Measurements from ENCODE around the gene SPATA6.
"Not testable (repeated sequence)": the region's sequence is repeated elsewhere in the genome, so short reads cannot be mapped to it uniquely, and the experiment has no call there.

Gene SPATA6

DNA sequence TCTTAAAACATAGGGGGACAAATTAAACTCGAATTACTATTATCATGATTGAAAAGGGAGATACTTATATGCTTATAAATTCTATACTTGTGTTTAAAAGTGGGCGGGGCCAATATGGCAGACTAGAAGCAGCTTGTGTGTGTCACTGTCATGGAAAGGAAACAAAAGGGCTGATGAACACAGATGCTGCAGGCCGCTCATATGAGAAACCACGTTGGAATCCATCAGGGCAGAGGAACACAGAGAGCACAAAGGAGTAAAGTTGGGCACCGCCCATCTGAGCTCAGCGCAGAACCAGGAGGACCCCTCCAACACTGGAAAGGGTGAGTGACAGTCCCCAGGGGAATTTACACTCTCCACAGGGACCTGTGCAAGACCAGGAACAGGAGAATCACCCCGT lies 142.5 kb downstream of the SPATA6 start:
- TF ChIP-seq, protein P1, sequence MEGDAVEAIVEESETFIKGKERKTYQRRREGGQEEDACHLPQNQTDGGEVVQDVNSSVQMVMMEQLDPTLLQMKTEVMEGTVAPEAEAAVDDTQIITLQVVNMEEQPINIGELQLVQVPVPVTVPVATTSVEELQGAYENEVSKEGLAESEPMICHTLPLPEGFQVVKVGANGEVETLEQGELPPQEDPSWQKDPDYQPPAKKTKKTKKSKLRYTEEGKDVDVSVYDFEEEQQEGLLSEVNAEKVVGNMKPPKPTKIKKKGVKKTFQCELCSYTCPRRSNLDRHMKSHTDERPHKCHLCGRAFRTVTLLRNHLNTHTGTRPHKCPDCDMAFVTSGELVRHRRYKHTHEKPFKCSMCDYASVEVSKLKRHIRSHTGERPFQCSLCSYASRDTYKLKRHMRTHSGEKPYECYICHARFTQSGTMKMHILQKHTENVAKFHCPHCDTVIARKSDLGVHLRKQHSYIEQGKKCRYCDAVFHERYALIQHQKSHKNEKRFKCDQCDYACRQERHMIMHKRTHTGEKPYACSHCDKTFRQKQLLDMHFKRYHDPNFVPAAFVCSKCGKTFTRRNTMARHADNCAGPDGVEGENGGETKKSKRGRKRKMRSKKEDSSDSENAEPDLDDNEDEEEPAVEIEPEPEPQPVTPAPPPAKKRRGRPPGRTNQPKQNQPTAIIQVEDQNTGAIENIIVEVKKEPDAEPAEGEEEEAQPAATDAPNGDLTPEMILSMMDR (IDR thresholded peaks at IDR 0.05; ENCODE audit: extremely low read depth, insufficient read depth, missing control alignments), result no peak
- DNase-seq (ENCODE audit: low spot score), result no peak
- in situ Hi-C loops (cut with MboI; ENCODE audit: low pct_unique_long_range_greater_than_20kb, low sequenced_read_pairs, unreplicated experiment), result no loop called here

DNA sequence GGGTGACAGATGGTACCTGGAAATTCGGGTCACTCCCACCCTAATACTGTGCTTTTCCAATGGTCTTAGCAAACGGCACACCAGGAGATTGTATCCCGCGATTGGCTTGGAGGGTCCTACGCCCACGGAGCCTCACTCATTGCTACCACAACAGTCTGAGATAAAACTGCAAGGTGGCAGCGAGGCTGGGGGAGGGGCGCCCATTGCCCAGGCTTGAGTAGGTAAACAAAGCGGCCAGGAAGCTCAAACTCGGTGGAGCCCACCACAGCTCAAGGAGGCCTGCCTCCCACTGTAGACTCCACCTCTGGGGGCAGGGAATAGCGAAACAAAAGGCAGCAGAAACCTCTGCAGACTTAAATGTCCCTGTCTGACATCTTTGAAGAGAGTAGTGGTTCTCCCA lies 160.2 kb downstream of the SPATA6 start:
- in situ Hi-C loops (cut with MboI; ENCODE audit: low pct_unique_long_range_greater_than_20kb, low sequenced_read_pairs, unreplicated experiment); DNase-seq (ENCODE audit: low spot score): not testable (repeated sequence)

DNA sequence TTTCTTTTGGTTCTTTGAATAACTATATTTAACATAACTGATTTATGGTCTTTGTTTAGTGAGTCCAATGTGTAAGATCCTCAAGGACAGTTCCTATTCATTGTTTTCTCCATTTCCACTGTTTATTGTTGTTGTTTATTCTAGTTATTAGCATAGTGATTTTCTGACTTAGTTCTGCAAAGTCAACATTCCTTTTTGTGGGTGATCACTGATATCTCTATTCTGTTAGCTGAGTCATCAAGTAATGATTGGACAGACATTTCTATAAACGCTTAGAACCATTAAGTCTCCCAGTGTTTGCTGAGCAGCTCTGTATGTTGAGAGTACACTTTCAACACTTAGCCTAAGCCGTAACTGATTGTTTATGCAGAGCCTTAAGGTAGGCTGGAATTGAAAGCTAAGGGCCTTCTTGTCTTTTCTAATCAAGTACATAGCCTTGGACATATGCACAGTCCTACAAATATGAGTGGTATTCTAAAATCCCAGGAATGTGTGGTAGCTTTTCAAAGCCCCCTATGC lies 162.4 kb downstream of the SPATA6 start:
- in situ Hi-C loops (cut with MboI; ENCODE audit: low pct_unique_long_range_greater_than_20kb, low sequenced_read_pairs, unreplicated experiment), result no loop called here
- TF ChIP-seq, protein P1 (IDR thresholded peaks at IDR 0.05; ENCODE audit: extremely low read depth, insufficient read depth, missing control alignments), result no peak
- no peak for DNase-seq (ENCODE audit: low spot score)

DNA sequence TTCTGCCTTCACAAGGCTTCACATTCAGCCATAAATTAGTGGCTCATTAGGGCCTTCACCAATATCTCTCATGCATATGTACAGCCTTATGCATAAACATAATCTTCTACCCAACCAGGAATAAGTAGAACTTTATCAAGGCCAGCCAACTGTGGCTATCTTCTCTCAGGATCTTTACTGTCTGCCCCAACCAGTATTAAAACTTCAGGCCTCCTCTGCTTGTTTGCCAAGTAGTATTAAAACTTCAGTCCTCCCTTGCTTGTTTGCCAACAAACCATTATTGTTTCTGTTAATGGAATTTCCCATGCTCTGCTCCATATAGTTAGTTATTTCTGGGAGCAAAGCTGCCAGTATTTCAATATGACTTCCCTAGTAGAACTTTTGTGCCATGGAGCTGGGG lies 169.4 kb downstream of the SPATA6 start:
- TF ChIP-seq, protein P1 (IDR thresholded peaks at IDR 0.05; ENCODE audit: extremely low read depth, insufficient read depth, missing control alignments), result no peak
- in situ Hi-C loops (cut with MboI; ENCODE audit: low pct_unique_long_range_greater_than_20kb, low sequenced_read_pairs, unreplicated experiment), result no loop called here
- DNase-seq (ENCODE audit: low spot score), result no peak

DNA sequence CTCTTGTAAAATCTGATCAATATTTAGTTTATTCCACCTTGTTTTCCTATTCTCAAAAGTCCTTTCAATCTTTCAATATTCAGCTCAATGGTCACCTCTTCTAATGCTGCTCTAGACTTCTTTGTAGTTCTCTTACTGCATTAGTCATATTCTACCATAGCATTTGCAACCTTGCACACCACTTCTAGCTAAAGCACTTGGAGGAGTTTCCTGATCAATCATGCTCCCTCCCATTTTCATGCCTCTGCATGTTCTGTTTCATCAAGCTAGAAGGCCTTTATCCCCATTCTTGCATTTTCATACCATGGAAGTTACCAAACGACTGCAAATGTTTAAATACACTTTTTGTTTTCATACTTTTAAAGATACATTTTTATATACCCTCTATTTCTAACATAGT lies 177.3 kb downstream of the SPATA6 start:
- DNase-seq (ENCODE audit: low spot score), result no peak

DNA sequence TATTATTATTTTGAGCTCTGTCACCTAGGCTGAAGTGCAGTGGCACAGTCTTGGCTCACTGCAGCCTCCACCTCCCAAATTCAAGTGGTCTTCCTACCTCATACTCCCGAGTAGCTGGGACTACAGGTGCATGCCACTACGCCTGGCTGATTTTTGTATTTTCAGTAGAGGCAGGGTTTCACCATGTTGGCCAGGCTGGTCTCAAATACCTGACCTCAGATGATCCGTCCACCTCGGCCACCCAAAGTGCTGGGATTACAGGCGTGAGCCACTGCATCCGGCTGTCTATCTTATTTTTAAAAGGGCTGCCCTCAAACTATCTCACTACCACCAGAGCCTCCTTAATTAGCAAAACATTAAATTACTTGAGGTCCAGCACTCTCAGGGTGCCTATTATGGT lies 177.9 kb downstream of the SPATA6 start:
- DNase-seq (ENCODE audit: low spot score); in situ Hi-C loops (cut with MboI; ENCODE audit: low pct_unique_long_range_greater_than_20kb, low sequenced_read_pairs, unreplicated experiment): not testable (repeated sequence)

More for the DNA sequence above, 177.3 kb downstream of the SPATA6 start:
- in situ Hi-C loops (cut with MboI; ENCODE audit: low pct_unique_long_range_greater_than_20kb, low sequenced_read_pairs, unreplicated experiment), result no loop called here
- TF ChIP-seq, protein P1 (IDR thresholded peaks at IDR 0.05; ENCODE audit: extremely low read depth, insufficient read depth, missing control alignments), result no peak

DNA sequence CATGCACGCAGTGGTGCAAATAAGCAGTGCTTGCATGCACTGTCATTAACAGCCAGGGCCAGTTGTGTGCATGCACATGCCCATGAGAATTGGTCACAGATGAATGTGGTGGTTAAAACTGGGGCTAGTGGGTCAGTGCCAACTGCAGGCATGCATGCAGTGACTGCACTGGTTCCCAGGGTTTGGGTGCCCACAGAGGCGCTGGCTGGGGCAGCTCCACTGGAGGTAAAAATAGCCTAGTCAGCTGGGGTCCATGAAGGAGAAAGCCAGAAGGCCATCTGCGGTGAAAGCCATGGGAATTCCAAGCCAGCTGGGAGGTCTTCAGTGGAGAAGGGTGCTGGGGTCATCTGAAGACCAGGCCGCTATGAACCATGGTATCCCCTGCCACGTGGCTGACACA lies 179.3 kb downstream of the SPATA6 start:
- TF ChIP-seq, protein P1 (IDR thresholded peaks at IDR 0.05; ENCODE audit: extremely low read depth, insufficient read depth, missing control alignments), result no peak
- DNase-seq (ENCODE audit: low spot score), result no peak
- in situ Hi-C loops (cut with MboI; ENCODE audit: low pct_unique_long_range_greater_than_20kb, low sequenced_read_pairs, unreplicated experiment), result no loop called here

DNA sequence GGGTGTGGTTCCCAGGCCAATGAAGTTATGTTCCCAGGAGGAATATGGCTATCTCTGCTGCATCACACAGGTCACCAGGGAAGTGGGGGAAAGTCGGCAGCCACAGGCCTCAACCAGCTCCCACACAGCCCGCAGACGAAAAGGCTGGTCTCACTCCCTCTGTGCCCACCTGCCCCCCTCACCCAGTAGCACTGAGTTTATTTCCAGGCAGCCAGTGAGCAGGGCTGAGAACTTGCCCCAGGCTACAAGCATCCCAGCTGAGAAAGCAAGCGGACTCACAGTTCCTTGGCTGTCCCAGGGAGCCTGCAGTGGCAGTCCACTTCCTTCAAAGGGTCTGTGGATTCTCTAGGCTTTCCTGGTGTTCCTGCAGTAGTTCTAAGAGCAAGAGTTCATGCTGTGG lies 180.6 kb downstream of the SPATA6 start:
- TF ChIP-seq, protein P1 (IDR thresholded peaks at IDR 0.05; ENCODE audit: extremely low read depth, insufficient read depth, missing control alignments), result no peak
- no peak for DNase-seq (ENCODE audit: low spot score)
- in situ Hi-C loops (cut with MboI; ENCODE audit: low pct_unique_long_range_greater_than_20kb, low sequenced_read_pairs, unreplicated experiment), result no loop called here
